Lower leg skin (tissue), 4 donors: ENCODE data around the gene CELF2. TPM values are rescaled to one million over a fixed set of nuclear protein-coding genes. Genes with fewer than 3 reads are reported as not detected.
A peak's percentile ranks its signal among the peaks of the same experiment; 100 is the strongest.

Source experiments
- DNase-seq, 2 donors: peaks; one replicate each; pipeline ENCODE4 v3.0.0-alpha.2; 2019; ENCODE audit warnings: low spot score in 2 of 2
- H3K4me3 ChIP-seq: fragments of 200-600 bp; sonication (generic); 2 replicates; pipeline ENCODE4 v1.5.1; 2017; ENCODE audit warnings: mild to moderate bottlenecking, low read depth; ENCODE audit not compliant: poor library complexity, severe bottlenecking
- POLR2A ChIP-seq, 2 donors: fragments of 450-650 bp; IDR thresholded peaks; one replicate each; pipeline ENCODE4 v1.6.1; 2016 to 2017; ENCODE audit warnings: antibody characterized with exemption in 2 of 2, mild to moderate bottlenecking in 1 of 2, moderate library complexity in 1 of 2
- WGBS, 2 donors: methylation state at CpG; one replicate each; pipeline ENCODE4 v1.1.5; 2018; 5-methylcytosine and 5-hydroxymethylcytosine counted together
- intact Hi-C: fragments of 100-400 bp; cut with DNase I; formaldehyde crosslinking; loops from one replicate; pipeline ENCODE4 v1.15.0; 2023; ENCODE audit warnings: low total_unique reads
- total RNA-seq, 4 donors: library from RNA; depleted of rRNA; stranded (reverse); fragments of >200 nt; gene quantifications; one replicate each; pipeline ENCODE4 v1.1.0, GENCODE V29; 2016
- TF ChIP-seq, protein P1 (sequence below), 3 donors: fragments of 450-650 bp; IDR thresholded peaks; one replicate each; pipeline ENCODE4 v1.5.1; 2016; ENCODE audit warnings: antibody characterized with exemption in 3 of 3, mild to moderate bottlenecking in 3 of 3, moderate library complexity in 2 of 3

CELF2 gene
- total RNA-seq, 4 donors from 2014 or later: 16.9 to 39.9 (median 20.7) TPM

DNA sequence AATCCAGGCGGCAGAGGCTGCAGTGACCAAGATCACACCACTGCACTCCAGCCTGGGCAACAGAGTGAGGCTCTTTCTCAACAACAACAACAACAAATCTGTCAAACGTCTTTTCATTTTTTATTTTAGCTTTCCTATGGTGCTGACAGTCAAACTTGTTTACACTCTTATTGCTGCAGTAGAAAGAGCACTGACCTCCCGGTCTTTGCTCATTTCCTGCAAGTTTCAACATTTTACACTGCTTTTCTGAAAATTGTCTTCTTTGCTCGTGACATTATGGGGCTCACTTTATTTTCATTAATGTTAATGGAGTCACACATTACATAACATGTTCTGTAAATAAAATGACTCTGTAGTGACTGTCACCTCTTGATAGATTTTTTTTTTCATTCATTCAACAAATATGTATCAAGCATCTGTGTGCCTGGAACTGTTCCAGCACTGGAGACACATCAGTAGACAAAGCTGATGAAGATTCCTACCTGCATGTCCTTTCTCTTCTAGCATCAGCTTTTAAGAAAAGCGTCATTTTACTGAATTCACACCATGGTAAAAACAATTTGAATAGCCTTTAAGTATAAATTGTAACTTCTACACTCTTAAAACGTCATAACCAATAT is 277.3 kb downstream of the CELF2 start:
- no peak overlapping the region for H3K4me3 ChIP-seq
- DNase-seq: peak in 1 of 2 donors; percentile 13
- WGBS, 2 donors: 81 to 89% methylated on average over 6 of the region's 6 CpGs
- intact Hi-C loops: no loop called here
- no peak for TF ChIP-seq POLR2A (IDR thresholded peaks at IDR 0.05)
- TF ChIP-seq, protein P1, sequence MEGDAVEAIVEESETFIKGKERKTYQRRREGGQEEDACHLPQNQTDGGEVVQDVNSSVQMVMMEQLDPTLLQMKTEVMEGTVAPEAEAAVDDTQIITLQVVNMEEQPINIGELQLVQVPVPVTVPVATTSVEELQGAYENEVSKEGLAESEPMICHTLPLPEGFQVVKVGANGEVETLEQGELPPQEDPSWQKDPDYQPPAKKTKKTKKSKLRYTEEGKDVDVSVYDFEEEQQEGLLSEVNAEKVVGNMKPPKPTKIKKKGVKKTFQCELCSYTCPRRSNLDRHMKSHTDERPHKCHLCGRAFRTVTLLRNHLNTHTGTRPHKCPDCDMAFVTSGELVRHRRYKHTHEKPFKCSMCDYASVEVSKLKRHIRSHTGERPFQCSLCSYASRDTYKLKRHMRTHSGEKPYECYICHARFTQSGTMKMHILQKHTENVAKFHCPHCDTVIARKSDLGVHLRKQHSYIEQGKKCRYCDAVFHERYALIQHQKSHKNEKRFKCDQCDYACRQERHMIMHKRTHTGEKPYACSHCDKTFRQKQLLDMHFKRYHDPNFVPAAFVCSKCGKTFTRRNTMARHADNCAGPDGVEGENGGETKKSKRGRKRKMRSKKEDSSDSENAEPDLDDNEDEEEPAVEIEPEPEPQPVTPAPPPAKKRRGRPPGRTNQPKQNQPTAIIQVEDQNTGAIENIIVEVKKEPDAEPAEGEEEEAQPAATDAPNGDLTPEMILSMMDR (IDR thresholded peaks at IDR 0.05): no peak

DNA sequence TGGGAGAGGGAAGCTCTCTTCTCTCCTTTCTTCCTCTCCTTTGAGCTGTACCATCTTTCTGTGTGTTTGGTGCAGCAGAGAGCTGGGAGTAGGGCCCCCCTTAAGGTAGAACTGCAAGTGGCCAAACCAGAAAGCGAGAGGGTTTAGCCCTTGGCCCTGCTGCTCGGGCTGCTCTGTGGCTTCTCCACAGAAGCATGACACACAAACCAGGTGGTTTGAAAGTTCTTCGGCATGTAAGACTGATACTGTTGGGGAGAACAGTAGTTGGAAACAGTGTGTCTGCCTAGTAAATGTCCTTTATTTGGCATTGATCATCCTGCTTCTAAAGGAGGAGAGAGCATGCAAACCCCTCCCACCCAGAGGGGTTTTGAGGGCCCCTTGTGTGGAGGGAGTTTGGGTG is 277.8 kb downstream of the CELF2 start:
- intact Hi-C loops: no loop called here
- no peak overlapping the region for H3K4me3 ChIP-seq
- WGBS, 2 donors: 59 to 97% methylated on average over 3 of the region's 3 CpGs
- TF ChIP-seq POLR2A (IDR thresholded peaks at IDR 0.05): no peak
- TF ChIP-seq, protein P1 (IDR thresholded peaks at IDR 0.05): no peak
- DNase-seq: peak in 1 of 2 donors; percentile 25

DNA sequence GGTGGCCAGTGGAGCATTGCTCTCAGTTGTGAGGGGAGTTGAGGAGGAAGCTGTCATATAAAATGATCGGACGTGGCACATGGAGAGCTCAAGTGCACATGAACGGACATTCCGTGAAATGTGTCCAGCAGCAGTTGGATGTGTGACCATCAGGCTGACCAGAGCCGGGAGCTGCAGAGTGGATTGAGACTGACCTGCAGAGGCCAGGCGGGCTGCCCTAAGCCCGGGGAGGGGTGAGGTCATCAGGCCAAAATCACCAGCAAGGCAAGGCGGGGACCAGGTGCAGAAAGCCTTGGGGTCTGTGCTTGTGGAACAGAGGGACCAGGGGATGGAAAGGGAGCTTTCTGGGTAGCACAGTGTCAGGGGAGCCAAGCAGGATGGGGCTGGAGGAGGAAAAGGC is 279.5 kb downstream of the CELF2 start:
- DNase-seq: peak in 1 of 2 donors; percentile 58
- intact Hi-C loops: no loop called here
- 93 to 95% methylated on average over 8 of the region's 8 CpGs for WGBS, 2 donors
- no peak for TF ChIP-seq POLR2A (IDR thresholded peaks at IDR 0.05)
- TF ChIP-seq, protein P1 (IDR thresholded peaks at IDR 0.05): no peak
- H3K4me3 ChIP-seq: no peak overlapping the region

DNA sequence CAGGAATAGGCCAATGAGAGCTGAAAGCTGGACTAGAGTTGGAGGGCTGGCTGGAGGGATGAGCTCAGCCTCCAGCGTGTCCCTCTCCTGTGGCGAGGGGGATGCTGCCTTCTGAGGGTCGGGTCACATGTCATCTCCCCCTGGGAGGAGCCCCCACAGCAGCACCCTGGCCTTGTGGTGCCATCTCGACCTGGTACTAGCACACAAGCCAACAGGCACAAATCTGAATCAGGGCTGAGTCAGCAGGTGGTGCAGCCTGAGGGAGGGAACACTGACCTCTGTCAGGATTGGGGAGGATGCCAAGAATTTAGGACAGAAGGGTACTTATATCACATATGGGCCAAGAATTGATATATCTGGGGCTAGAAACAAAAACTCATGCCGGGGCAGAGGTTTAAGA is 280.4 kb downstream of the CELF2 start:
- 80 to 91% methylated on average over 5 of the region's 5 CpGs for WGBS, 2 donors
- TF ChIP-seq, protein P1 (IDR thresholded peaks at IDR 0.05): no peak
- TF ChIP-seq POLR2A (IDR thresholded peaks at IDR 0.05): no peak
- intact Hi-C loops: no loop called here
- peak in 1 of 2 donors; percentile 74 for DNase-seq
- H3K4me3 ChIP-seq: no peak overlapping the region

DNA sequence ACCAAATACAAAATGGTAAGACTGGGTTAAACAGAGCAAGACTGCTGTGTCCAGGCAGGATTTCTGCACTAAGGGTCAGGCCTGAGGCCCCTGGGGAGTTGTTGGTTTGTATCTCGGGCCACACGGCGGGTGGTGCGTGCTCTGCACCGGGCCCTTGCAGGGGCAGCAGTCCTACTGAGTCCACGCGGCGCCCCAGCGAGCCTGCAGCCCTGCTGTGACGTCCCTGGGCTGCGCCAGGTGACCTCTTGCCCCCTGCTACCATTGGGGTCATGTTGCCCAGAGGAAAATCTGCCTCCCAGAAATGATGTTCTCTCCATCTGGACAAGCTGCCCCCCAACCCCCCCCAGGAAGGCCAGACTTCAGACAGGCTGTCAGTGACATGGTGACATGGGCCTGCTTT is 281.5 kb downstream of the CELF2 start:
- TF ChIP-seq, protein P1 (IDR thresholded peaks at IDR 0.05): no peak
- no peak for TF ChIP-seq POLR2A (IDR thresholded peaks at IDR 0.05)
- WGBS, 2 donors: 90 to 94% methylated on average over 11 of the region's 11 CpGs
- no peak overlapping the region for H3K4me3 ChIP-seq
- intact Hi-C loops: no loop called here
- peak in 1 of 2 donors; percentile 75 for DNase-seq

DNA sequence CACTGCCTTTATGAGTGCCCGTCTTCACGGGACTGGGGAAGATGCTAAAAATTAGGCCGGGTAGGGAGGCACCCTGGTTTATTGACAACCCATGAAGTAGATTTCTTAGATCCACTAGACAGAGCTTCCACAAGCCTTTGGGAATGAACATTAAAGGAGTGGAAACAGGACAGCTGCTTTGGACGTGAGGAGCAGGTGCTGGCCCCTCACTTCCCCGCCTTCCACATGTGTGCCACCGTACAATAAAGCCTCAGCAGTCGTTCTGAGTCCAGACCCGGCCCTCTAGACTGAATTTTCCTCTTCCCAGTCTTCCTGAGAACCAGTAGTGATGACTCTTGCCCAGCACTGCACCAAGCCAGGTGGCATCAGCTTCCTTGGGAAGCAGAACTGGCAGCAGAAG is 282.4 kb downstream of the CELF2 start:
- H3K4me3 ChIP-seq: no peak overlapping the region
- intact Hi-C loops: no loop called here
- 82 to 89% methylated on average over 8 of the region's 8 CpGs for WGBS, 2 donors
- TF ChIP-seq, protein P1 (IDR thresholded peaks at IDR 0.05): no peak
- TF ChIP-seq POLR2A (IDR thresholded peaks at IDR 0.05): no peak
- DNase-seq: peak in 1 of 2 donors; percentile 72
